Gastrocnemius medialis (tissue), 4 donors: ENCODE data around the gene TRPV6.

ENCODE experiments used
- POLR2A ChIP-seq, 2 donors: fragments of 450-650 bp; IDR thresholded peaks; one replicate each; pipeline ENCODE4 v1.6.1; 2017; ENCODE audit warnings: antibody characterized with exemption in 2 of 2, mild to moderate bottlenecking in 2 of 2, moderate library complexity in 2 of 2
- TF ChIP-seq, protein P1 (sequence below), 5 experiments: fragments of 450-650 bp in 3 of 5; fragments of 200-600 bp in 2 of 5; sonication (generic) in 2 of 5; IDR thresholded peaks in 4 of 5; conservative IDR thresholded peaks in 1 of 5; 1 replicate in 4 of 5; 2 replicates in 1 of 5; pipeline ENCODE4 v1.5.1; 2016 to 2019; ENCODE audit warnings: antibody characterized with exemption in 5 of 5, mild to moderate bottlenecking in 3 of 5, moderate library complexity in 3 of 5

- TF ChIP-seq, protein P1, sequence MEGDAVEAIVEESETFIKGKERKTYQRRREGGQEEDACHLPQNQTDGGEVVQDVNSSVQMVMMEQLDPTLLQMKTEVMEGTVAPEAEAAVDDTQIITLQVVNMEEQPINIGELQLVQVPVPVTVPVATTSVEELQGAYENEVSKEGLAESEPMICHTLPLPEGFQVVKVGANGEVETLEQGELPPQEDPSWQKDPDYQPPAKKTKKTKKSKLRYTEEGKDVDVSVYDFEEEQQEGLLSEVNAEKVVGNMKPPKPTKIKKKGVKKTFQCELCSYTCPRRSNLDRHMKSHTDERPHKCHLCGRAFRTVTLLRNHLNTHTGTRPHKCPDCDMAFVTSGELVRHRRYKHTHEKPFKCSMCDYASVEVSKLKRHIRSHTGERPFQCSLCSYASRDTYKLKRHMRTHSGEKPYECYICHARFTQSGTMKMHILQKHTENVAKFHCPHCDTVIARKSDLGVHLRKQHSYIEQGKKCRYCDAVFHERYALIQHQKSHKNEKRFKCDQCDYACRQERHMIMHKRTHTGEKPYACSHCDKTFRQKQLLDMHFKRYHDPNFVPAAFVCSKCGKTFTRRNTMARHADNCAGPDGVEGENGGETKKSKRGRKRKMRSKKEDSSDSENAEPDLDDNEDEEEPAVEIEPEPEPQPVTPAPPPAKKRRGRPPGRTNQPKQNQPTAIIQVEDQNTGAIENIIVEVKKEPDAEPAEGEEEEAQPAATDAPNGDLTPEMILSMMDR (IDR thresholded peaks at IDR 0.05 in 4 of 5, conservative IDR thresholded peaks at IDR 0.05 in 1 of 5) = no peak
- no peak for TF ChIP-seq POLR2A (IDR thresholded peaks at IDR 0.05)
These were observed 18.0 kb downstream of the TRPV6 start for GRCh38 chr7:142867398-142868187.
